Measurements from ENCODE around the gene ZNF471.

The ZNF471 gene

DNA sequence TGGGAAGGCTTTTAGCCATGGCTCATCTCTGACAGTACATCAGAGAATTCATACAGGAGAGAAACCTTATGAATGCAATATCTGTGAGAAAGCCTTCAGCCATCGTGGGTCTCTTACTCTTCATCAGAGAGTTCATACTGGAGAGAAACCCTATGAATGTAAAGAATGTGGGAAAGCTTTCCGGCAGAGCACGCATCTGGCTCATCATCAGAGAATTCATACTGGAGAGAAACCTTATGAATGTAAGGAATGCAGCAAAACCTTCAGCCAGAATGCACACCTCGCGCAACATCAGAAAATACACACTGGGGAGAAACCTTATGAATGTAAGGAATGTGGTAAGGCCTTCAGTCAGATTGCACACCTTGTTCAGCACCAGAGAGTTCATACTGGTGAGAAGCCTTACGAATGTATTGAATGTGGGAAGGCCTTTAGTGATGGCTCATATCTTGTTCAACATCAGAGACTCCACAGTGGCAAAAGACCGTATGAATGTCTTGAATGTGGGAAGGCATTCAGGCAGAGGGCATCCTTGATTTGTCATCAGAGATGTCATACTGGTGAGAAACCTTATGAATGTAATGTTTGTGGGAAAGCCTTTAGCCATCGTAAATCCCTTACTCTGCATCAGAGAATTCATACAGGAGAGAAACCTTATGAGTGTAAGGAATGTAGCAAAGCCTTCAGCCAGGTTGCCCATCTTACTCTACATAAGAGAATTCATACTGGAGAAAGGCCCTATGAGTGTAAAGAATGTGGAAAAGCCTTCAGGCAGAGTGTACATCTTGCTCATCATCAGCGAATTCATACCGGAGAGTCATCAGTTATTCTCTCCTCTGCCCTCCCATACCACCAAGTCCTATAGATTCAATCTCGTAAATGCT, 70.3 kb downstream of the ZNF471 start:
- no peak for DNase-seq
